ENCODE data around the gene RCOR1.

RCOR1 gene

DNA sequence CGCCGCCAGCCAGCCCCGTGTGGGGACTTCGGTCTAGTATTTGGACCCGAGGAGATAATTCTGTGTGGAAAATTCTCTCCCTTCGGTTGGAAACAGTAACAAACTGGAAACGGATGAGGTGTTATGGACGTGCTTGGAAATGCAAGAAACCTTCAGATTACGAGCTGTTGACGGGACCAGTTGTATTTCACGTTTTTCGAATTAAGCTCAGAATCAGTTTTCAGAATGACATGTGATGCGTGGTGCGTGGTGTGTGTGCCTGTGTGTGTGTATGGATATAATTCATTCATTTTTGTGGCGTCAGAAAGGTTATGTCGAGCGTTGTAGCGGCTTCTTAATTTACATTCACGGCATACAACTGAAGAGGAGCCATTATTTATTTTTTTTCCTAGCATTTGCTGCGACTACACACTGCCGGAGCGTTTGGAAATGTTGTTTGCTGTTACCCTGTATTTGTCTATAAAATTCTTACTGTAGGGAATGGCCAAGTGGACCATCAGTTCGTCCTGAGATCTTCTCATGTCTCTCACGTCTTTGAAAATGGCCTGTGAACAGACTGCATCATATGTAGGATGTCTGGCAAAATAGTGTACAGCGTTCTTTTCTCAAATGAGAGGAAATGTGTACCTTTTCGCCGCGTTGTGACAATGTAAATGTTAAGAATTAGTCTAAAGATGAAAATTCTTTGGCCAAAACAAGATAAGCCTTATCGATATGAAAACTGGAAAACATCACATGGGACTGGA is 186.1 kb downstream of the RCOR1 start:
- no peak for DNase-seq

DNA sequence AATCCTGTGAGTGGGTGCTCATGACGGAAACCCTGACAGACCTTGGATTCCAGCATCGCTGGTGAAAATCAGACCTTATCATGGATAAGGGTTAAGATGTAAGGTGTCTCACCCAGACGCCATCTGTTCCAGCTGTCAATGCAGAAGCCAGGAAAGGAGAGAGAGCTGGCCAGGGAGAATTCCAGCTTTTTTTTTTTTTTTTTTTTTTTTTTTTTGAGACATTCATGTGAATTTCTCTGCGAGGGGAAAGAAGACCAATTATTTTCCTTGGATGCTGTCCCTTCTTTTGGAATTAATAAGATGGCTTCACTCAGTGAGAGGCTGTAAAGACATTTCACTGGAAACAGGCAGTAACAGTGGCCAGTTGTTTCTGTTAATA is 186.6 kb downstream of the RCOR1 start:
- DNase-seq, result no peak

DNA sequence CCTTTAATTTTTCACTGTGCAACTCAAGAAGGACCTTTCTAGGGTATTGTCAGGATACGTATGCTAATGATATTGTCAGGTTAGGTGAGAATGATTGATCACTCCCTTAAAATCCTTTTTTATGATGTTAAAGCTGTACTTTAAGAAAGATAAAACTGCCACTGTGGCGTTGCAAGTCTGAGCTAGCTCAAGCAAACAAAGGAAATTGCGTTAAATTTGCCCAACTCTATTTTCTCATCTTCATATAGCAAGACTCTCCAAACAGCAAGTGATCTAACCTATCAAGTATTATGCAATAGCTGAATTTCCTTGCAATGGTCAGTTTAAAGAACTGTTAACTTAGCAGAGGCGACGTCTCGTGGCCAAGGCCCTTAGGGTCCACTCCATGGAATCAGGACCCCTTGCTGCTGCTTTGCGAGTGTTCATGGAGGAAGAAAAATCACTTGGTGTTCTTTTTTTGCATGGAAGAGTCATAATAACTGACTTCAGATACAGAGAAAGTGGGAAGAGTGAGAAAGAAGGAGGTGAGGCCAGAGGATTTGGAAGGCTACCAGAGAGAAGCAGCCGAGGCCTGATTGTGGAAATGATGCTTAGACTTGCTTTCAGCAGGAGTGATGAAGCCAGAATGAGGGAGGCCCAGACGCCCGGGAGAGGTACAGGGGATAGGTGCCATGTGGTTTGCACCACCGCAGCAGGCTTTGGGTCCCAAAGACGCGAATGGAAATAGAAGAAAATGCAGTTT is 187.3 kb downstream of the RCOR1 start:
- DNase-seq, result no peak

All from activated CD4-positive, alpha-beta T cell treated with anti-CD3 and anti-CD28 coated beads for 1 hour (primary cell).